Measurements from ENCODE around the gene PRKCB.

DNA sequence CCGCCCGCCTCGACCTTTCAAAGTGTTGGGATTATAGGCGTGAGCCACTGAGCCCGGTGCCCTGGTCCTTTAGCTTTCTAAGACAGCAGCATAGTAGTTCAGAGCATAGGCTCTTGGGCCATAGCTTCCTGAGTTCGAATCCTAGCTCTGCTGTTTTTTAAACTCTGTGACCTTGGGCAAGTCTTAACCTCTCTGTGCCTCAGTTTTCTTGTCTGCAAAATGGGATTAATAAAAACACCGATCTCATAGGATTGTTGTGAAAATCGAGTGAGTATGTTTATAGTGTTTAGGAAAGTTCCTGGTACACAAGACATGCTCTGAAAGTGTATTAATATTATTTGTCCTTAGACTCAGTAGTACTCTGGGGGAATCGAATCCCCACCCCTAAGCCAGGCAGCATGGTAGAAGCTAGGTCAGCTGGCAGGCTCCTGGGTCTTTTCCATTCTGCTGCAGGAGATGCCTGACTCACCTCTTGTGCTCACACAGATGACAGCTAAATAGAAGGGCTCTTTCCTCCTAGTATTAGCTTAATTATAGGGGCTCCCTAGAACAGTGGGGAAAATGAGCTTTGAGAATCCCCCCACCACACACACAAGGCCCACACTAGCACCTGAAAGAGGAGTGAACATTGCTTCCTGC, 44.1 kb downstream of the PRKCB start:
- TF ChIP-seq, protein P1, sequence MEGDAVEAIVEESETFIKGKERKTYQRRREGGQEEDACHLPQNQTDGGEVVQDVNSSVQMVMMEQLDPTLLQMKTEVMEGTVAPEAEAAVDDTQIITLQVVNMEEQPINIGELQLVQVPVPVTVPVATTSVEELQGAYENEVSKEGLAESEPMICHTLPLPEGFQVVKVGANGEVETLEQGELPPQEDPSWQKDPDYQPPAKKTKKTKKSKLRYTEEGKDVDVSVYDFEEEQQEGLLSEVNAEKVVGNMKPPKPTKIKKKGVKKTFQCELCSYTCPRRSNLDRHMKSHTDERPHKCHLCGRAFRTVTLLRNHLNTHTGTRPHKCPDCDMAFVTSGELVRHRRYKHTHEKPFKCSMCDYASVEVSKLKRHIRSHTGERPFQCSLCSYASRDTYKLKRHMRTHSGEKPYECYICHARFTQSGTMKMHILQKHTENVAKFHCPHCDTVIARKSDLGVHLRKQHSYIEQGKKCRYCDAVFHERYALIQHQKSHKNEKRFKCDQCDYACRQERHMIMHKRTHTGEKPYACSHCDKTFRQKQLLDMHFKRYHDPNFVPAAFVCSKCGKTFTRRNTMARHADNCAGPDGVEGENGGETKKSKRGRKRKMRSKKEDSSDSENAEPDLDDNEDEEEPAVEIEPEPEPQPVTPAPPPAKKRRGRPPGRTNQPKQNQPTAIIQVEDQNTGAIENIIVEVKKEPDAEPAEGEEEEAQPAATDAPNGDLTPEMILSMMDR (IDR thresholded peaks at IDR 0.05; ENCODE audit: poor library complexity, severe bottlenecking): no peak
- TF ChIP-seq TAF1 (IDR thresholded peaks at IDR 0.05; ENCODE audit: low read depth) (no peak), EP300 (conservative IDR thresholded peaks at IDR 0.05; ENCODE audit: poor library complexity, severe bottlenecking) (no peak), POLR2AphosphoS5 (IDR thresholded peaks at IDR 0.05) (no peak), EZH2 (IDR thresholded peaks at IDR 0.05; ENCODE audit: borderline replicate concordance, insufficient read depth, low read length, poor library complexity, severe bottlenecking) (no peak), MXI1 (conservative IDR thresholded peaks at IDR 0.05; ENCODE audit: poor library complexity, severe bottlenecking) (no peak), RAD21 (conservative IDR thresholded peaks at IDR 0.05) (no peak), SMC3 (conservative IDR thresholded peaks at IDR 0.05; ENCODE audit: poor library complexity) (no peak)
- TF ChIP-seq, protein P2, sequence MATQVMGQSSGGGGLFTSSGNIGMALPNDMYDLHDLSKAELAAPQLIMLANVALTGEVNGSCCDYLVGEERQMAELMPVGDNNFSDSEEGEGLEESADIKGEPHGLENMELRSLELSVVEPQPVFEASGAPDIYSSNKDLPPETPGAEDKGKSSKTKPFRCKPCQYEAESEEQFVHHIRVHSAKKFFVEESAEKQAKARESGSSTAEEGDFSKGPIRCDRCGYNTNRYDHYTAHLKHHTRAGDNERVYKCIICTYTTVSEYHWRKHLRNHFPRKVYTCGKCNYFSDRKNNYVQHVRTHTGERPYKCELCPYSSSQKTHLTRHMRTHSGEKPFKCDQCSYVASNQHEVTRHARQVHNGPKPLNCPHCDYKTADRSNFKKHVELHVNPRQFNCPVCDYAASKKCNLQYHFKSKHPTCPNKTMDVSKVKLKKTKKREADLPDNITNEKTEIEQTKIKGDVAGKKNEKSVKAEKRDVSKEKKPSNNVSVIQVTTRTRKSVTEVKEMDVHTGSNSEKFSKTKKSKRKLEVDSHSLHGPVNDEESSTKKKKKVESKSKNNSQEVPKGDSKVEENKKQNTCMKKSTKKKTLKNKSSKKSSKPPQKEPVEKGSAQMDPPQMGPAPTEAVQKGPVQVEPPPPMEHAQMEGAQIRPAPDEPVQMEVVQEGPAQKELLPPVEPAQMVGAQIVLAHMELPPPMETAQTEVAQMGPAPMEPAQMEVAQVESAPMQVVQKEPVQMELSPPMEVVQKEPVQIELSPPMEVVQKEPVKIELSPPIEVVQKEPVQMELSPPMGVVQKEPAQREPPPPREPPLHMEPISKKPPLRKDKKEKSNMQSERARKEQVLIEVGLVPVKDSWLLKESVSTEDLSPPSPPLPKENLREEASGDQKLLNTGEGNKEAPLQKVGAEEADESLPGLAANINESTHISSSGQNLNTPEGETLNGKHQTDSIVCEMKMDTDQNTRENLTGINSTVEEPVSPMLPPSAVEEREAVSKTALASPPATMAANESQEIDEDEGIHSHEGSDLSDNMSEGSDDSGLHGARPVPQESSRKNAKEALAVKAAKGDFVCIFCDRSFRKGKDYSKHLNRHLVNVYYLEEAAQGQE (IDR thresholded peaks at IDR 0.05; ENCODE audit: borderline replicate concordance): no peak

Data from neural cell (in vitro differentiated cells).